GM23248 (cell line): ENCODE results near the gene ULK4. TPM values are rescaled to one million over a fixed set of nuclear protein-coding genes. Genes with fewer than 3 reads are reported as not detected.
"Not testable (repeated sequence)": the region's sequence is repeated elsewhere in the genome, so short reads cannot be mapped to it uniquely, and the experiment has no call there.

Experiments used
- DNase-seq: peaks from one replicate; pipeline ENCODE4 v3.0.0-alpha.2; 2015
- H2AFZ ChIP-seq: fragments of 200-600 bp; sonication (generic); 2 replicates; pipeline ENCODE4 v1.6.1; 2016; ENCODE audit warnings: antibody characterized with exemption
- H3F3A ChIP-seq: fragments of 200-600 bp; sonication (generic); 2 replicates; pipeline ENCODE4 v1.6.1; 2016; ENCODE audit warnings: mild to moderate bottlenecking, antibody characterized with exemption, mixed run types; ENCODE audit not compliant: insufficient read depth
- H3K27ac ChIP-seq: fragments of 200-600 bp; sonication (generic); 2 replicates; pipeline ENCODE4 v1.5.1; 2016; ENCODE audit warnings: mild to moderate bottlenecking
- H3K27me3 ChIP-seq: fragments of 200-600 bp; sonication (generic); replicated peaks from 2 replicates; pipeline ENCODE4 v1.6.1; 2016; ENCODE audit warnings: mild to moderate bottlenecking; ENCODE audit not compliant: insufficient read depth
- H3K36me3 ChIP-seq: fragments of 200-600 bp; sonication (generic); 2 replicates; pipeline ENCODE4 v1.6.1; 2016; ENCODE audit warnings: low read depth, mild to moderate bottlenecking
- H3K4me1 ChIP-seq: fragments of 200-600 bp; sonication (generic); 2 replicates; pipeline ENCODE4 v1.6.1; 2016; ENCODE audit warnings: mild to moderate bottlenecking; ENCODE audit not compliant: insufficient read depth
- H3K4me2 ChIP-seq: fragments of 200-600 bp; sonication (generic); one replicate; pipeline ENCODE4 v1.6.1; 2016; ENCODE audit warnings: mild to moderate bottlenecking; ENCODE audit not compliant: unreplicated experiment
- H3K4me3 ChIP-seq: fragments of 200-600 bp; sonication (generic); 2 replicates; pipeline ENCODE4 v1.5.1; 2016; ENCODE audit warnings: mild to moderate bottlenecking
- H3K79me2 ChIP-seq: fragments of 200-600 bp; sonication (generic); 2 replicates; pipeline ENCODE4 v1.6.1; 2016; ENCODE audit warnings: mild to moderate bottlenecking; ENCODE audit not compliant: insufficient read depth
- H3K9ac ChIP-seq: fragments of 200-600 bp; sonication (generic); 2 replicates; pipeline ENCODE4 v1.6.1; 2016; ENCODE audit warnings: mild to moderate bottlenecking
- H3K9me2 ChIP-seq: fragments of 200-600 bp; sonication (generic); 2 replicates; pipeline ENCODE4 v1.6.1; 2016; ENCODE audit warnings: mixed run types, mild to moderate bottlenecking, moderate library complexity; ENCODE audit not compliant: insufficient read depth
- H3K9me3 ChIP-seq: fragments of 200-600 bp; sonication (generic); one replicate; pipeline ENCODE4 v1.6.1; 2017; ENCODE audit warnings: low read depth
- H4K20me1 ChIP-seq: fragments of 200-600 bp; sonication (generic); 2 replicates; pipeline ENCODE4 v1.6.0; 2016; ENCODE audit not compliant: insufficient read depth
- EZH2 ChIP-seq: fragments of 200-600 bp; sonication (generic); IDR thresholded peaks from 2 replicates; pipeline ENCODE4 v1.6.1; 2018; ENCODE audit warnings: antibody characterized with exemption, mild to moderate bottlenecking; ENCODE audit not compliant: insufficient read depth, poor library complexity, severe bottlenecking
- EZH2phosphoT487 ChIP-seq: fragments of 200-600 bp; sonication (generic); IDR thresholded peaks from 2 replicates; pipeline ENCODE4 v1.6.1; 2018; ENCODE audit warnings: antibody characterized with exemption, moderate library complexity, mild to moderate bottlenecking, low read depth; ENCODE audit not compliant: insufficient read depth
- WGBS, 2 experiments: methylation state at CpG; one replicate each; pipeline ENCODE4 v1.1.6; 2015 to 2017; ENCODE audit warnings: low lambda C conversion rate in 2 of 2, low coverage in 1 of 2; ENCODE audit errors: missing lambda C conversion rate in 2 of 2; 5-methylcytosine and 5-hydroxymethylcytosine counted together
- in situ Hi-C: fragments of 300-500 bp; cut with MboI; formaldehyde crosslinking; loops from 2 replicates; pipeline ENCODE4 v1.15.0; 2020
- polyA plus RNA-seq: library from polyadenylated mRNA; unstranded; fragments of >200 nt; fragmentation: Nextera tagmentation; extraction: Ambion mirVana; gene quantifications from 2 replicates; pipeline ENCODE4 v1.2.1, GENCODE V29; 2016
- total RNA-seq: library from RNA; depleted of rRNA; stranded (reverse); fragments of >200 nt; shearing (Covaris generic); gene quantifications from 2 replicates; pipeline ENCODE4 v1.2.3, GENCODE V29; 2014

The ULK4 gene
- total and polyA plus RNA-seq, 2 experiments from 2014 or later, result 3.5 to 20.3 TPM

DNA sequence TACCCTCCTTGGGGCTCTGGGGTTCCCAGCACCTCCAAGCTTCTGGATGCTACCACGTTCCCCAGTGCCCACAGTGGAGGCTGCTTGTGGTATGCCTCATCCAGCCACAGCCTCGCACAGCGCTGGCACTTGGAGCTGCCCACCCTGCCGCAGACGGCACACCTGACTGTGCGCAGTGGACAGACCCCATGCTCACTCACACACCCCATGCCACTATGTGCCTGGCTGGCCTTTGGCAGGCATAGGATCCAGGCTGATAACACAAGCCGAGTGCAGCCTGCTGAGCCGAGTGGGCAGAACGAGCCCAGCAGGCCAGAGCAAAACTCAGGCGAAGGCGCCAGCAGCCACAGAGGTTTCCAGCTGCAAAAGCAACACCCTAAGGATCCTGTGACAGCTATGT is 311.5 kb downstream of the ULK4 start:
- Histone ChIP-seq H2AFZ (no peak overlapping the region), H3K9me3 (no peaks in the 10 kb centered on the region), H3K9ac (no peak overlapping the region), H3K9me2 (no peaks in the 10 kb centered on the region), H3K4me3 (no peak overlapping the region), H4K20me1 (no peaks in the 10 kb centered on the region), H3K4me1 (no peaks in the 10 kb centered on the region), H3K4me2 (no peak overlapping the region), H3K27me3 (no peaks in the 10 kb centered on the region), H3F3A (no peaks in the 10 kb centered on the region), H3K79me2 (no peaks in the 10 kb centered on the region), H3K27ac (no peak overlapping the region), H3K36me3 (no peaks in the 10 kb centered on the region)
- in situ Hi-C loops, result no loop called here
- no peak for DNase-seq
- TF ChIP-seq EZH2phosphoT487 (no peak), EZH2 (no peak)
- 89 to 92% methylated on average over 11 of the region's 11 CpGs for WGBS, 2 experiments

- no peak overlapping the region for H3K9ac ChIP-seq
- no peaks in the 10 kb centered on the region for H3K4me1 ChIP-seq
- in situ Hi-C loops, result no loop called here
- 93 to 97% methylated on average over 8 of the region's 8 CpGs for WGBS, 2 experiments
- H3K4me2 ChIP-seq, result no peak overlapping the region
- no peak overlapping the region for H2AFZ ChIP-seq
- H3K36me3 ChIP-seq, result no peaks in the 10 kb centered on the region
- no peaks in the 10 kb centered on the region for H4K20me1 ChIP-seq
- H3K27me3 ChIP-seq, result no peaks in the 10 kb centered on the region
- no peaks in the 10 kb centered on the region for H3K9me3 ChIP-seq
- no peaks in the 10 kb centered on the region for H3F3A ChIP-seq
- no peak overlapping the region for H3K27ac ChIP-seq
- DNase-seq, result no peak
- no peak overlapping the region for H3K4me3 ChIP-seq
- TF ChIP-seq EZH2phosphoT487 (no peak), EZH2 (no peak)
- H3K9me2 ChIP-seq, result no peaks in the 10 kb centered on the region
- H3K79me2 ChIP-seq, result no peaks in the 10 kb centered on the region
These were observed 312.7 kb downstream of the ULK4 start for GRCh38 chr3:41649129-41649739.

- H3K36me3 ChIP-seq, in situ Hi-C loops, H3K9me3 ChIP-seq, H3K4me1 ChIP-seq, H3K9ac ChIP-seq, H3K4me2 ChIP-seq, H3K9me2 ChIP-seq, H3K4me3 ChIP-seq, H3K27me3 ChIP-seq, H3K27ac ChIP-seq, DNase-seq, H3F3A ChIP-seq, H3K79me2 ChIP-seq, H4K20me1 ChIP-seq, H2AFZ ChIP-seq: not testable (repeated sequence)
- 91 to 94% methylated on average over 10 to 16 of the region's 17 CpGs for WGBS, 2 experiments
These were observed 314.2 kb downstream of the ULK4 start for GRCh38 chr3:41647730-41648129.

GRCh38 chr3:41640076-41640475 is 321.8 kb downstream of the ULK4 start:
- Histone ChIP-seq H3K79me2 (no peaks in the 10 kb centered on the region), H3K9me3 (no peaks in the 10 kb centered on the region), H2AFZ (no peak overlapping the region), H3K9ac (no peak overlapping the region), H3K4me3 (no peak overlapping the region), H4K20me1 (no peaks in the 10 kb centered on the region), H3K36me3 (no peaks in the 10 kb centered on the region), H3K4me2 (no peak overlapping the region), H3F3A (no peaks in the 10 kb centered on the region), H3K27ac (no peak overlapping the region), H3K9me2 (no peaks in the 10 kb centered on the region), H3K27me3 (no peaks in the 10 kb centered on the region), H3K4me1 (no peaks in the 10 kb centered on the region)
- TF ChIP-seq EZH2 (no peak), EZH2phosphoT487 (no peak)
- in situ Hi-C loops, result no loop called here
- DNase-seq, result no peak
- WGBS, 2 experiments, result 84 to 88% methylated on average over 4 of the region's 4 CpGs

- in situ Hi-C loops, result no loop called here
These were observed 323.5 kb downstream of the ULK4 start for GRCh38 chr3:41638381-41638780.

More at GRCh38 chr3:41638381-41638780, 323.5 kb downstream of the ULK4 start:
- H3K79me2 ChIP-seq, result no peaks in the 10 kb centered on the region
- no peaks in the 10 kb centered on the region for H3F3A ChIP-seq
- H3K4me2 ChIP-seq, result no peak overlapping the region
- H4K20me1 ChIP-seq, result no peaks in the 10 kb centered on the region
- H3K4me3 ChIP-seq, result no peak overlapping the region
- H3K27ac ChIP-seq, result no peak overlapping the region
- no peaks in the 10 kb centered on the region for H3K9me2 ChIP-seq
- 66 to 74% methylated on average over 2 of the region's 2 CpGs for WGBS, 2 experiments
- no peaks in the 10 kb centered on the region for H3K36me3 ChIP-seq
- H3K9me3 ChIP-seq, result no peaks in the 10 kb centered on the region
- DNase-seq, result no peak
- no peaks in the 10 kb centered on the region for H3K4me1 ChIP-seq
- no peak overlapping the region for H2AFZ ChIP-seq
- no peak for TF ChIP-seq EZH2
- TF ChIP-seq EZH2phosphoT487, result no peak
- no peak overlapping the region for H3K9ac ChIP-seq
- no peaks in the 10 kb centered on the region for H3K27me3 ChIP-seq
